Left lung (tissue), 10 donors: Measurements from ENCODE around the gene CRKL. TPM values are rescaled to one million over a fixed set of nuclear protein-coding genes. Genes with fewer than 3 reads are reported as not detected.
A peak's percentile ranks its signal among the peaks of the same experiment; 100 is the strongest.
"Not testable (repeated sequence)": the region's sequence is repeated elsewhere in the genome, so short reads cannot be mapped to it uniquely, and the experiment has no call there.

Experiments
- ATAC-seq: fragments of 200-7000 bp; cut with Tn5 transposase; one replicate; pipeline ENCODE4 v1.9.1; 2020; ENCODE audit warnings: moderate library complexity
- DNase-seq, 4 donors: peaks; one replicate each; pipeline ENCODE4 v3.0.0-alpha.2; 2013 to 2020
- H3K27ac ChIP-seq, 2 donors: fragments of 200-600 bp; sonication (generic) in 1 of 2; one replicate each; pipeline versions ENCODE4 v1.5.0 to v1.8.0; 2020 to 2021
- H3K27me3 ChIP-seq, 2 donors: fragments of 200-600 bp; sonication (generic) in 1 of 2; one replicate each; pipeline versions ENCODE4 v1.5.0 to v1.8.0; 2020 to 2021
- H3K36me3 ChIP-seq, 2 donors: fragments of 200-600 bp; sonication (generic) in 1 of 2; one replicate each; pipeline versions ENCODE4 v1.5.0 to v1.8.0; 2020 to 2021
- H3K4me1 ChIP-seq, 2 donors: fragments of 200-600 bp; one replicate each; pipeline ENCODE4 v1.8.0; 2021
- H3K4me3 ChIP-seq, 2 donors: fragments of 200-600 bp; sonication (generic) in 1 of 2; one replicate each; pipeline versions ENCODE4 v1.5.0 to v1.8.0; 2020 to 2021; ENCODE audit warnings: mild to moderate bottlenecking in 1 of 2
- H3K9me3 ChIP-seq, 2 donors: fragments of 200-600 bp; sonication (generic) in 1 of 2; one replicate each; pipeline versions ENCODE4 v1.5.0 to v1.8.0; 2020 to 2021
- intact Hi-C, 2 donors: fragments of 100-400 bp; cut with DNase I; formaldehyde crosslinking; loops; one replicate each; pipeline versions ENCODE4 v1.11.2 to v1.14.2; 2022
- polyA plus RNA-seq, 6 donors: library from polyadenylated mRNA; unstranded; fragments of 120-200 nt; gene quantifications; one replicate each; pipeline ENCODE4 v1.2.1, GENCODE V29; 2013; ENCODE audit not compliant: insufficient read length in 6 of 6
- total RNA-seq, 2 donors: library from RNA; stranded (reverse); fragmentation: NEBNext Ultra II Directional; extraction: Animal tissue kit (Norgen Biotek cat#: 25700); gene quantifications; one replicate each; pipeline ENCODE4 v1.2.1, GENCODE V29; 2021
- TF ChIP-seq, protein P1 (sequence below), 2 donors: fragments of 200-600 bp; sonication (generic) in 1 of 2; IDR thresholded peaks; one replicate each; pipeline versions ENCODE4 v1.5.0 to v1.8.0; 2021; ENCODE audit warnings: antibody characterized with exemption in 2 of 2
- donor health status: DM: no; HTN: yes; CAD: no.
- donor health status: DM: no; HTN: no; CAD: no.

Gene CRKL
- total and polyA plus RNA-seq, 8 donors = 56.7 to 67.4 (median 64.8) TPM

DNA sequence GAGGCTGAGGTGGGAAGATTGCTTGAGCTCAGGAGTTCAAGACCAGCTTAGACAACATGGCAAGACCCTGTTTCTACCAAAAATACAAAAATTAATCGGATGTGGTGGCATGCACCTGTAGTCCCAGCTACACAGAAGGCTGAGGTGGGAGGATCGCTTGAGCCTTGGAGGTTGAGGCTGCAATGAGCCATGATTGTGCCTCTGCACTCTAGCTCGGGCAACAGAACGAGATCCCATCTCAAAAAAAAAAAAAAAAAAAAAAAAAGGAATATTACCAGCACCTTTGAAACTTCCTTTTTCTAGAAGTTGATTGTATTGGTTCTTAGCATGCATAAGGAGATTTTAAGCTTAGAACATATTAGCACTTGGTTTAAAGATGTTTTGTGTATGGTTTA is 11.4 kb downstream of the CRKL start:
- H3K36me3 ChIP-seq = peaks cover 0 to under 1% of the 10 kb centered on the region in 2 donors
- no peak overlapping the region for H3K27ac ChIP-seq
- intact Hi-C loops = no loop called here
- H3K4me1 ChIP-seq = peaks cover 9 to 58% of the 10 kb centered on the region in 2 donors
- TF ChIP-seq, protein P1, sequence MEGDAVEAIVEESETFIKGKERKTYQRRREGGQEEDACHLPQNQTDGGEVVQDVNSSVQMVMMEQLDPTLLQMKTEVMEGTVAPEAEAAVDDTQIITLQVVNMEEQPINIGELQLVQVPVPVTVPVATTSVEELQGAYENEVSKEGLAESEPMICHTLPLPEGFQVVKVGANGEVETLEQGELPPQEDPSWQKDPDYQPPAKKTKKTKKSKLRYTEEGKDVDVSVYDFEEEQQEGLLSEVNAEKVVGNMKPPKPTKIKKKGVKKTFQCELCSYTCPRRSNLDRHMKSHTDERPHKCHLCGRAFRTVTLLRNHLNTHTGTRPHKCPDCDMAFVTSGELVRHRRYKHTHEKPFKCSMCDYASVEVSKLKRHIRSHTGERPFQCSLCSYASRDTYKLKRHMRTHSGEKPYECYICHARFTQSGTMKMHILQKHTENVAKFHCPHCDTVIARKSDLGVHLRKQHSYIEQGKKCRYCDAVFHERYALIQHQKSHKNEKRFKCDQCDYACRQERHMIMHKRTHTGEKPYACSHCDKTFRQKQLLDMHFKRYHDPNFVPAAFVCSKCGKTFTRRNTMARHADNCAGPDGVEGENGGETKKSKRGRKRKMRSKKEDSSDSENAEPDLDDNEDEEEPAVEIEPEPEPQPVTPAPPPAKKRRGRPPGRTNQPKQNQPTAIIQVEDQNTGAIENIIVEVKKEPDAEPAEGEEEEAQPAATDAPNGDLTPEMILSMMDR (IDR thresholded peaks at IDR 0.05) = no peak
- no peak overlapping the region for H3K4me3 ChIP-seq
- DNase-seq = no peak
- no peaks in the 10 kb centered on the region for H3K27me3 ChIP-seq
- H3K9me3 ChIP-seq = no peaks in the 10 kb centered on the region
- ATAC-seq = no peak

DNA sequence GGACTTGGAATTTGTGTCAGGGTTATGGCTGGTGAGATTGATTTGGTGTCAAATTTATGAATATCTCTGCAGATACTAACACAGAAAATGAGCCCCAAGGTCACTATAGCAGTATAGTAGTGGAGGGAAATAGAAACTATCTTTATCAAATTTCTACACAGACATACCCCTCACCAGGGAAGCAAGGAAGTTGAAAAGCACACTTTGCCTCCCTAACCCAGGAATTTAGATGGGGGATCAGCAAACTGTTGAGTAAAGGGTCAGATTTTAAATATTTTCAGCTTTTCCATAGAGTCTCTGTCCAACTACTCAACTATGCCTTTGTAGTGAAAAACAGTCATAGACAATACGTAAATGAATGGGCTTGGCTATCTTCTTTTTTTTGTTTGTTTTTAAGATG is 12.8 kb downstream of the CRKL start:
- H3K27ac ChIP-seq = no peak overlapping the region
- no peak for DNase-seq
- TF ChIP-seq, protein P1 (IDR thresholded peaks at IDR 0.05) = no peak
- no peaks in the 10 kb centered on the region for H3K27me3 ChIP-seq
- intact Hi-C loops = no loop called here
- H3K4me1 ChIP-seq = peaks cover 9 to 49% of the 10 kb centered on the region in 2 donors
- no peak for ATAC-seq
- H3K36me3 ChIP-seq = peaks cover 0 to 15% of the 10 kb centered on the region in 2 donors
- H3K4me3 ChIP-seq = no peak overlapping the region
- H3K9me3 ChIP-seq = no peaks in the 10 kb centered on the region

DNA sequence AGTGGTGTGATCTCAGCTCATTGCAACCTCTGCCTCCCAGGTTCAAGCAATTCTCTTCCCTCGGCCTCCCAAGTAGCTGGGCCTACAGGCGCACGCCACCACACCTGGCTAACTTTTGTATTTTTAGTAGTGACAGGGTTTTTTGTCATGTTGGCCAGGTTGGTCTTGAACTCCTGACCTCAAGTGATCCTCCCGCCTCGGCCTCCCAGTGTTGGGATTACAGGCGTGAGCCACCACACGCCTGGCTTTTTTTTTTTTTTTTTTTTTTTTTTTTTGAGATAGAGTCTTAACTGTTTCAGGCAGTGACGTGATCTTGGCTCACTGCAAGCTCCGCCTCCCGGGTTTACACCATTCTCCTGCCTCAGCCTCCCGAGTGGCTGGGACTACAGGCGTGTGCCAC is 13.2 kb downstream of the CRKL start:
- H3K27me3 ChIP-seq = not testable (repeated sequence)

DNA sequence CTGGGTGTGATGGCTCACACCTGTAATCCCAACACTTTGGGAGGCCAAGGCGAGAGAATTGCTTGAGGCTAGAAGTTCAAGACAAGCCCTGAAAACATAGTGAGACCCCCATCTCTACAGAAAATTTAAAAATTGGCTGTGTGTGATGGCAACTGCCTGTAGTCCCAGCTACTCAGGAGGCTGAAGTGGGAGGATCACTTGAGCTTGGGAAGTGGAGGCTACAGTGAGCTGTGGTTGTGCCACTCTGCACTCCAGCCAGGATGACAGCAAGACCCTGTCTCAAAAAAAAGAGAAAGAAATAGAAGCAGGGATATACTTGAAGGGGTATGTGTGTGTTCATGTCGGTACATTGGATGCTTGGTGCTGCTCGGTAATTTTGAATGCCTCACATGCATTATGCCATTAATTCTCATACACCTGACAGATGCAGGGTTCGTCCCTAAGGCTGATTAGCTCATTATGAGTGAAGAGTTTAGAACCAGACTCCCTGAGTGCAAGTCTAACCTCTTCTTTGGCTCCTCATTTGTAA is 14.0 kb downstream of the CRKL start:
- Histone ChIP-seq H3K4me1 (peaks cover 3 to 48% of the 10 kb centered on the region in 2 donors), H3K27me3 (no peaks in the 10 kb centered on the region), H3K36me3 (peaks cover 0 to 27% of the 10 kb centered on the region in 2 donors), H3K9me3 (no peaks in the 10 kb centered on the region), H3K4me3 (no peak overlapping the region), H3K27ac (no peak overlapping the region)
- TF ChIP-seq, protein P1 (IDR thresholded peaks at IDR 0.05) = no peak
- intact Hi-C loops = no loop called here
- ATAC-seq = no peak
- no peak for DNase-seq

More for the DNA sequence above, 13.2 kb downstream of the CRKL start:
- ATAC-seq, intact Hi-C loops, H3K27ac ChIP-seq, H3K9me3 ChIP-seq, DNase-seq, H3K4me3 ChIP-seq: not testable (repeated sequence)
- Histone ChIP-seq H3K4me1 (peaks cover 9 to 49% of the 10 kb centered on the region in 2 donors), H3K36me3 (peaks cover 0 to 19% of the 10 kb centered on the region in 2 donors)

DNA sequence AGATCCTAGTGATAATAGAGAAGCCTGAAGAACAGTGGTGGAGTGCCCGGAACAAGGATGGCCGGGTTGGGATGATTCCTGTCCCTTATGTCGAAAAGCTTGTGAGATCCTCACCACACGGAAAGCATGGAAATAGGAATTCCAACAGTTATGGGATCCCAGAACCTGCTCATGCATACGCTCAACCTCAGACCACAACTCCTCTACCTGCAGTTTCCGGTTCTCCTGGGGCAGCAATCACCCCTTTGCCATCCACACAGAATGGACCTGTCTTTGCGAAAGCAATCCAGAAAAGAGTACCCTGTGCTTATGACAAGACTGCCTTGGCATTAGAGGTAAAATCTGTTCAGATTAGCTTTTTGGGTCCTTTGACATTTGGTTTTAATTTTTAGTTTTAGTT is 16.7 kb downstream of the CRKL start:
- Histone ChIP-seq H3K27me3 (no peaks in the 10 kb centered on the region), H3K9me3 (no peaks in the 10 kb centered on the region), H3K27ac (no peak overlapping the region), H3K36me3 (peaks cover 0 to 37% of the 10 kb centered on the region in 2 donors), H3K4me3 (no peak overlapping the region), H3K4me1 (peaks cover 12 to 55% of the 10 kb centered on the region in 2 donors)
- TF ChIP-seq, protein P1 (IDR thresholded peaks at IDR 0.05) = no peak
- no peak for ATAC-seq
- DNase-seq = no peak
- intact Hi-C loops = no loop called here

DNA sequence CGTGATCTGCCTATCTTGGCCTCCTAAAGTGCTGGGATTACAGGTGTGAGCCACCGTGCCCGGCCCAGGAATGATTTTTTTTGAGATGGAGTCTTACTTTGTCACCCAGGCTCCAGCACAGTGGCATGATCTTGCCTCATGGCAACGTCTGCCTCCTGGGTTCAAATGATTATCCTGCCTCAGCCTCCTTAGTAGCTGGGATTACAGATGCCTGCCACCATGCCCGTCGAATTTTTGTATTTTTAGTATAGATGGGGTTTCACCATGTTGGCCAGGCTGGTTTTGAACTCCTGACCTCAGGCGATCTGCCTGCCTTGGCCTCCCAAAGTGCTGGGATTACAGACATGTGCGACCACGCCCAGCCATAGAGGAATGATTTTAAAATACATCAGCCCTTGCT is 17.8 kb downstream of the CRKL start:
- intact Hi-C loops, ATAC-seq, H3K27ac ChIP-seq, DNase-seq, H3K9me3 ChIP-seq, H3K27me3 ChIP-seq, H3K4me3 ChIP-seq: not testable (repeated sequence)
- peaks cover 0 to 37% of the 10 kb centered on the region in 2 donors for H3K36me3 ChIP-seq
- peaks cover 15 to 56% of the 10 kb centered on the region in 2 donors for H3K4me1 ChIP-seq

DNA sequence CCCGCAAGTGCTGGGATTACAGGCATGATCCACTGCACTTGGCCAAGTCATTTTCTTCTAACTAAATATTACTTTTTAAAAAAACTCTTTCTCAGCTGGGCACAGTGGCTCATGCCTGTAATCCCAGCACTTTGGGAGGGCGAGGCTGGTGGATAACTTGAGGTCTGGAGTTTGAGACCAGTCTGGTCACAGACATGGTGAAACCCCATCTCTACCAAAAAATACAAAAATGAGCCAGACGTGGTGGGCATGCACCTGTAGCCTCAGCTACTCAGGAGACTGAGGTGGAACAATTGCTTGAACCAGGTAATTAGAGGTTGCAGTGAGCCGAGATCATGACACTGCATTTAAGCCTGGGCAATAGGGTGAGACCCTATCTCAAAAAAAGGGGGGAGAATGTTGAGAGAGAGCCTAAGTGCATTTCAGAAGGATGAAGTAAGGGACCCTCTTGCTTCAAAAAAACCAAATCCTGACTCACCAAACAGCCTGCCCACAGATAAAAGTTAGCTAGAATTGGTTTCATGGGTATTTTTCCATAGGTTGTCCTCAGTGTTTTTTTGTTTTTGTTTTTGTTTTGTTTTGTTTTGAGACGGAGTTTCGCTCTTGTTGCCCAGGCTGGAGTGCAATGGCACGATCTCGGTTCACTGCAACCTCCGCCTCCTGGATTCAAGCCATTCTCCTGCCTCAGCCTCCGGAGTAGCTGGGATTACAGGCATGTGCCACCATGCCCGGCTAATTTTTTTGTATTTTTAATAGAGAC is 18.8 kb downstream of the CRKL start:
- H3K4me1 ChIP-seq = peaks cover 15 to 60% of the 10 kb centered on the region in 2 donors
- H3K27me3 ChIP-seq, H3K4me3 ChIP-seq, DNase-seq, ATAC-seq, intact Hi-C loops, H3K9me3 ChIP-seq: not testable (repeated sequence)
- peaks cover 0 to 37% of the 10 kb centered on the region in 2 donors for H3K36me3 ChIP-seq
- peak overlapping the region in 1 of 2 donors; percentile 28 for H3K27ac ChIP-seq
